Testis (tissue), 2 donors: Measurements from ENCODE around the gene INIP.

Experiments
- CTCF ChIP-seq, 3 experiments: fragments of 450-650 bp in 2 of 3; fragments of 200-600 bp in 1 of 3; sonication (generic) in 1 of 3; IDR thresholded peaks; one replicate each; pipeline ENCODE4 v1.5.1; 2016 to 2019; ENCODE audit warnings: antibody characterized with exemption in 3 of 3, mild to moderate bottlenecking in 2 of 3, moderate library complexity in 1 of 3
- POLR2A ChIP-seq: fragments of 450-650 bp; IDR thresholded peaks from one replicate; pipeline ENCODE4 v1.6.1; 2017; ENCODE audit warnings: antibody characterized with exemption, mild to moderate bottlenecking, moderate library complexity

GRCh38 chr9:112720113-112720780 lies 2.3 kb upstream of the INIP start:
- TF ChIP-seq CTCF (IDR thresholded peaks at IDR 0.05) (no peak), POLR2A (no peak)
